Skeletal muscle satellite cell (primary cell): ENCODE results near the gene URM1.

ENCODE experiments used
- H3K27me3 ChIP-seq: 2 replicates; pipeline ENCODE4 v1.7.0; 2013; ENCODE audit warnings: low read length; ENCODE audit not compliant: control insufficient read depth, insufficient read depth
- H3K36me3 ChIP-seq: 2 replicates; pipeline ENCODE4 v1.7.0; 2013; ENCODE audit warnings: mild to moderate bottlenecking, control low read depth, low read length; ENCODE audit not compliant: insufficient read depth
- H3K4me1 ChIP-seq: 2 replicates; pipeline ENCODE4 v1.7.0; 2013; ENCODE audit warnings: low read length; ENCODE audit not compliant: control insufficient read depth, insufficient read depth
- H3K4me2 ChIP-seq: 2 replicates; pipeline ENCODE4 v1.7.0; 2013; ENCODE audit warnings: mild to moderate bottlenecking, low read length
- H3K4me3 ChIP-seq: 2 replicates; pipeline ENCODE4 v1.7.0; 2013; ENCODE audit warnings: low read length
- H3K9ac ChIP-seq: 2 replicates; pipeline ENCODE4 v1.7.0; 2013; ENCODE audit warnings: mild to moderate bottlenecking, low read depth, low read length, moderate library complexity
- H3K9me3 ChIP-seq: replicated peaks from 2 replicates; pipeline ENCODE4 v1.7.0; 2013; ENCODE audit warnings: mild to moderate bottlenecking, control low read depth, low read length

The URM1 gene

GRCh38 chr9:128372784-128373183, 1.6 kb downstream of the URM1 start:
- no peaks in the 10 kb centered on the region for H3K9me3 ChIP-seq
- peak overlapping the region; percentile 92 for H3K4me3 ChIP-seq
- H3K4me1 ChIP-seq = peaks cover 26% of the 10 kb centered on the region
- H3K27me3 ChIP-seq = no peaks in the 10 kb centered on the region
- peak overlapping the region; percentile 96 for H3K9ac ChIP-seq
- H3K4me2 ChIP-seq = peak overlapping the region; percentile 83
- H3K36me3 ChIP-seq = no peaks in the 10 kb centered on the region

GRCh38 chr9:128374221-128374675, 3.1 kb downstream of the URM1 start:
- H3K4me1 ChIP-seq = peaks cover 26% of the 10 kb centered on the region
- no peak overlapping the region for H3K4me3 ChIP-seq
- H3K4me2 ChIP-seq = no peak overlapping the region
- no peaks in the 10 kb centered on the region for H3K27me3 ChIP-seq
- no peak overlapping the region for H3K9ac ChIP-seq
- H3K9me3 ChIP-seq = no peaks in the 10 kb centered on the region
- H3K36me3 ChIP-seq = no peaks in the 10 kb centered on the region

GRCh38 chr9:128375865-128376264, 4.7 kb downstream of the URM1 start:
- no peaks in the 10 kb centered on the region for H3K36me3 ChIP-seq
- H3K4me3 ChIP-seq = no peak overlapping the region
- no peak overlapping the region for H3K4me2 ChIP-seq
- H3K27me3 ChIP-seq = no peaks in the 10 kb centered on the region
- no peak overlapping the region for H3K9ac ChIP-seq
- no peaks in the 10 kb centered on the region for H3K9me3 ChIP-seq
- H3K4me1 ChIP-seq = peaks cover 21% of the 10 kb centered on the region

GRCh38 chr9:128382261-128382660, 11.1 kb downstream of the URM1 start:
- Histone ChIP-seq H3K4me3 (no peak overlapping the region), H3K4me1 (no peaks in the 10 kb centered on the region), H3K36me3 (peaks cover 20% of the 10 kb centered on the region), H3K27me3 (no peaks in the 10 kb centered on the region), H3K9ac (no peak overlapping the region), H3K9me3 (no peaks in the 10 kb centered on the region), H3K4me2 (no peak overlapping the region)

- no peaks in the 10 kb centered on the region for H3K9me3 ChIP-seq
- H3K4me3 ChIP-seq = no peak overlapping the region
- peaks cover 28% of the 10 kb centered on the region for H3K36me3 ChIP-seq
- no peak overlapping the region for H3K4me2 ChIP-seq
- H3K4me1 ChIP-seq = no peaks in the 10 kb centered on the region
- no peak overlapping the region for H3K9ac ChIP-seq
- H3K27me3 ChIP-seq = no peaks in the 10 kb centered on the region
Observed at GRCh38 chr9:128383007-128383753, 12.0 kb downstream of the URM1 start.

- Histone ChIP-seq H3K4me3 (no peak overlapping the region), H3K4me1 (no peaks in the 10 kb centered on the region), H3K36me3 (peaks cover 34% of the 10 kb centered on the region), H3K4me2 (no peak overlapping the region), H3K9me3 (no peaks in the 10 kb centered on the region), H3K9ac (no peak overlapping the region), H3K27me3 (no peaks in the 10 kb centered on the region)
Observed at GRCh38 chr9:128383791-128384190, 12.6 kb downstream of the URM1 start.

GRCh38 chr9:128384801-128385495, 13.8 kb downstream of the URM1 start:
- peaks cover 45% of the 10 kb centered on the region for H3K36me3 ChIP-seq
- no peak overlapping the region for H3K4me3 ChIP-seq
- H3K4me2 ChIP-seq = no peak overlapping the region
- no peaks in the 10 kb centered on the region for H3K4me1 ChIP-seq
- H3K9me3 ChIP-seq = no peaks in the 10 kb centered on the region
- no peak overlapping the region for H3K9ac ChIP-seq
- H3K27me3 ChIP-seq = no peaks in the 10 kb centered on the region

GRCh38 chr9:128385496-128386460, 14.6 kb downstream of the URM1 start:
- Histone ChIP-seq H3K9me3 (no peaks in the 10 kb centered on the region), H3K9ac (no peak overlapping the region), H3K27me3 (no peaks in the 10 kb centered on the region), H3K4me2 (no peak overlapping the region), H3K4me1 (no peaks in the 10 kb centered on the region), H3K4me3 (no peak overlapping the region), H3K36me3 (peaks cover 46% of the 10 kb centered on the region)

GRCh38 chr9:128388150-128388549, 17.0 kb downstream of the URM1 start:
- Histone ChIP-seq H3K4me3 (no peak overlapping the region), H3K9ac (no peak overlapping the region), H3K36me3 (peaks cover 50% of the 10 kb centered on the region), H3K27me3 (no peaks in the 10 kb centered on the region), H3K4me2 (no peak overlapping the region), H3K4me1 (no peaks in the 10 kb centered on the region), H3K9me3 (no peaks in the 10 kb centered on the region)

GRCh38 chr9:128389395-128390149, 18.4 kb downstream of the URM1 start:
- no peaks in the 10 kb centered on the region for H3K27me3 ChIP-seq
- peaks cover 41% of the 10 kb centered on the region for H3K36me3 ChIP-seq
- H3K4me3 ChIP-seq = no peak overlapping the region
- H3K9ac ChIP-seq = no peak overlapping the region
- H3K4me1 ChIP-seq = no peaks in the 10 kb centered on the region
- H3K9me3 ChIP-seq = no peaks in the 10 kb centered on the region
- no peak overlapping the region for H3K4me2 ChIP-seq
